CD4-positive, alpha-beta T cell treated with Interferon alpha-2 for 1 hour (primary cell): Measurements from ENCODE around the gene DNAH10.
"Not testable (repeated sequence)": the region's sequence is repeated elsewhere in the genome, so short reads cannot be mapped to it uniquely, and the experiment has no call there.

Source experiments
- DNase-seq, 2 donors: peaks; one replicate each; pipeline ENCODE4 v3.0.0-alpha.2; 2020 to 2022

DNAH10 gene

DNA sequence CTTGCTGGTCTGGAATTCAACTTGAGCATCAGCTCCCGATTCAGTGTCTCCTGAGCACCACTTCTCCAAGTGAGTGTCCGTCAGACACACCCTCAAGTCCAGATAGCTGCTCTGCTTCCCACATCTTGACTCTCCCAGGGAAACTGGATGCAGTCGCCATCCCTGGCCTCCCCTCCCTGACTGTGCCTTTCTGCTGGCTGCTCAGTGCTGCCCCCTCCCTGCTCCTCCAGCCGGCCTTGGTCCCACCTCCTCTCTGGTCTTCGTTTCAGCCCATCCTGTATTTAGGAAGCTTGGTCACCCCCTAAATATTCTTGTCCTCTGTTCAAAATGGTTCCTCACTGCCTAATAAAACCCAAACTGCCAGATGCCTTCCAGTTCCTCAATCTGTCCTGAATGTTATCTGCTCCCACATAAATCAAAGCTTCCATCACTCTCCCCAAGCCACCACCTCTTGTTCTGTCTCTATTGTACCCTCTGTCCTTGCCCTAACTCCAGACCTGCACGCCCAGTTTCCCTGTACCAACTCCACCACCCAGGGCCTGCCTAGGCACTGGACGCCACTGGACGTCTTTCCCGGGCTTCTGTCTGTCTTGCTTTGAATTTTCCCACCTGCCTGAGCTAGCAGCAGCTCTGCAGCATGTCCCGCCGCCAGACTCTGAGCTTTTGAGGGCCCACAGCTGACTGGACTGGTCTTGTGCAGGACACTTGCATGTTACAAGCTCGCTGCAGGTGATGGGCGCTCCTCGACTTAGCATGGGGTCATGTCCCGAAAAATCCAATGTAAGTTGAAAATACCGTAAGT, 176.8 kb downstream of the DNAH10 start:
- no peak for DNase-seq

DNA sequence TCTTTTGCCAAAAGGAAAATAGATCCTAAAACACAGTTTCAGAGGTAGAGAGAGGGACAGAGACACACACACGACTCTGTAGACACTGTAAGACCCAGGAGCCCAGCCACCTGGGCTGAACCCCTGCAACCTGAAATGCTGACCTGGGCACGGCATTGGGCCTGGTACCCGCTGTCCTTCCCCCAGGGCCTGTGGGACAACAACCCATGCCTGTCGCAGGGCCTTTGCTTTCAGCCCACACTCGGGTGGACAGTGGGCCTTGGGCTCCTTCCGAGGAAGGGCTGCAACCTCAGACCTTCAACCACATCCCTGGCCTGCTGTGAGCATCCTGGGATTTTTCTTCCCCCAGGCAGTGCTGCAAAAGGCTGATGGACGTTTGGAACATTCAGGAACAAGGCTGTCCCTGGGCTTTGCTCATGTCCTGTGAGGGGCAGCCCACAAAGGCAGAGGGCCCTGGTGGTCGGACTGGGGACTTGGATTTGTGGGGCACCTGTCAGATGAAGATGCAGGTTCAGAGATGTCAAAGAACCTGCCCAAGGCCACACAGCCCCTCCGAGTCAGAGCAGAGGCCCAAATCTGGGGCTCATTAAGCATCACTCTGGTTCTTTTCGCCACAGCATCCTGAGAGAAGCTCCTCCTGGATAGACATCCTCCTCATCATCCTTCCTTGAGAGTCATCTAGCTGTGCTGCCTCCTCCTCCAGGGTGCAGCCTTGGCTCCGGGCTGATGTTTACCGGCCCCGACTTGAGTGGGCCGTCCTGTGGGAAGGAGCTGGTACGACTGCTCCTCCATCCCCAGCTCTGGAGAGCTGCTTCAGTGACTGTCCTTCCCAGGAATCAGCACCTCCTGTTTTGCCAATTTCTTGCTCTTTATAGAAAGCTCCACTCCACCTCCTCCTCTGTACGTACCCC, 177.9 kb downstream of the DNAH10 start:
- no peak for DNase-seq

GRCh38 chr12:123940627-123940966, 178.5 kb downstream of the DNAH10 start:
- no peak for DNase-seq

GRCh38 chr12:123941000-123941399, 178.9 kb downstream of the DNAH10 start:
- no peak for DNase-seq

GRCh38 chr12:123941624-123942237, 179.6 kb downstream of the DNAH10 start:
- peak in 1 of 2 donors; percentile 35 for DNase-seq

- DNase-seq, result no peak
Measured at GRCh38 chr12:123942238-123942653, 180.1 kb downstream of the DNAH10 start.

- no peak for DNase-seq
Measured at GRCh38 chr12:123942911-123943648, 181.0 kb downstream of the DNAH10 start.

- DNase-seq, result no peak
Measured at GRCh38 chr12:123943816-123944215, 181.7 kb downstream of the DNAH10 start.

DNA sequence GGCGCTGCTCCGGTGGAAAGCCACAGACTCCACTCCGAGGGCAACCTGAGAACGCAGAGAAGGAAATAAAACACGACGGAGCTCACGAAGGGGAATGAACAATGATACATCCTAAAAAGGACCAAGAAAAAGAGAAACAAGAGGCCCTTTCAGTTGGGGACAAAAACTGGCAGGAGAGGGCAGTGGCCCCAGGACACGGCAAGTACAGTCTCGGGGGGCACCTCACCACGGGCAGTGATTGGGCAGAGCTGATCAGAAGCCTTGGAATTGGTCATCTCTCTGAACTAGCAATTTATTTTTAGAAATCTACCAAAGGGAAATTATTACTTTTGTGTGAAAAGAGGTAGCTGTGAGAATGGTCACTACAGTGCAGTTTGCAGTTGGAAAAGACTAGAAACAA, 182.6 kb downstream of the DNAH10 start:
- DNase-seq, result no peak

- no peak for DNase-seq
Measured at GRCh38 chr12:123945287-123946151, 183.4 kb downstream of the DNAH10 start.

GRCh38 chr12:123946152-123946515, 184.0 kb downstream of the DNAH10 start:
- no peak for DNase-seq

- DNase-seq, result not testable (repeated sequence)
Measured at GRCh38 chr12:123946516-123947505, 184.7 kb downstream of the DNAH10 start.

DNA sequence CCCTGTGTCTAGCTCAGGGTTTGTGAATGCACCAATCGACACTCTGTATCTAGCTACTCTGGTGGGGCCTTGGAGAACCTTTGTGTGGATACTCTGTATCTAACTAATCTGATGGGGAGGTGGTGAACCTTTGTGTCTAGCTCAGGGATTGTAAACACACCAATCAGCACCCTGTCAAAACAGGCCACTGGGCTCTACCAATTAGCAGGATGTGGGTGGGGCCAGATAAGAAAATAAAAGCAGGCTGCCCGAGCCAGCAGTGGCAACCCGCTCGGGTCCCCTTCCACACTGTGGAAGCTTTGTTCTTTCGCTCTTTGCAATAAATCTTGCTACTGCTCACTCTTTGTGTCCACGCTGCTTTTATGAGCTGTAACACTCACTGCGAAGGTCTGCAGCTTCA, 185.4 kb downstream of the DNAH10 start:
- DNase-seq, result not testable (repeated sequence)

- no peak for DNase-seq
Measured at GRCh38 chr12:123948401-123948795, 186.3 kb downstream of the DNAH10 start.

DNA sequence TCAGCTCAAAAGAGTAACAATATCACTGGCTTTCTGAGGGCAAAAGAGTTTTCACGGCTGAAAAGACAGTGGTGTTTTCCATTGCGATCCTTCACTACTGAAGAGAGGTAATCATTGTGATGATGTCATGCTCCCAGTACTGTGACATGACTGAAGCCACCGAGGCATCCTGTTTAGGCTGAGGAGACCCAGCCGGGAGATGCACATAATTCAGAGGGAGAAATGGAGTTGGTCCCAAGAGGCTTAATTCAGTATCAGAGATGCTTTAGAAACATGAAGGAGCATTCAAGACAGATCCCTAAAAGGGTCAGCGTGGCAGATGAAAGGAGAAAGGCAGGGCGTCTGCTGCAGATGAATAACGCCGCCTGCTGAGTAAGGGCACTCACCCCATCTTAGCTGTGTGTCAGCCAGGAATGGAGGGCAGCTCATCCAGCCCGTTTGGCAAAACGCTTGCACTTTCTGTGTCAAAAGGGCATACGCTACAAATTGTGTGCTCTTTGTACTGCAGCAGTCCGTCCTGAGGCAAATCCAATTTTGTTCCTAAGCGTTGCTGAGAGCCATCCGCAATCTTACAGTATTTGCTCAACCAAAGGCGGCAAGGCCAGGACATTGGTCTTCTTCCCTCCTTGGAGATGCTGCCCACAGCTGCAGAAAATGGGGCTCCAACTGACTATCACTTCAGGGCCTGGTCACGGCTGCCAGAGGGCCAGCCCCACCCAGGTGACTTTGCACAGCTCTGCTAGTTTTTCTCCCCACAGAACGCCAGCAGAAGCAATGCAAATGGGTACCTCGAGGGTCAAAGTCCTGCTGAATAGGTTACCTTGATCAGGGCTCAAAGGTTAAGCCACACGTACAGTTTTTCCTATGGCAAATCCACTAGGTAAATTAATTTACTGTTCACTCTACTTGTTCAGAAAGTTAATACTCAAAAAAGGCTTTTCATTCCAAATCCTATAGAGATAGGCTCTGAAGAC, 187.0 kb downstream of the DNAH10 start:
- DNase-seq, result no peak

- no peak for DNase-seq
Measured at GRCh38 chr12:123949770-123950165, 187.7 kb downstream of the DNAH10 start.

- no peak for DNase-seq
Measured at GRCh38 chr12:123950476-123951349, 188.6 kb downstream of the DNAH10 start.

GRCh38 chr12:123951467-123951866, 189.4 kb downstream of the DNAH10 start:
- DNase-seq, result no peak
